Activated CD4-positive, alpha-beta T cell treated with anti-CD3 and anti-CD28 coated beads, Interleukin-2, amount 50 U/mL, for 48 hours (primary cell): ENCODE measurements around the gene SLC15A2.
"Not testable (repeated sequence)": the region's sequence is repeated elsewhere in the genome, so short reads cannot be mapped to it uniquely, and the experiment has no call there.

Source experiments
- DNase-seq, 2 experiments: peaks; one replicate each; pipeline ENCODE4 v3.0.0-alpha.2; 2020

Gene SLC15A2

GRCh38 chr3:121894301-121894990 lies at the start of gene SLC15A2:
TSS of gene SLC15A2 (plus strand) at chr3:121894401. CDS start at chr3:121894477, 76 bp downstream.
- DNase-seq: no peak

GRCh38 chr3:121844892-121845291 lies 49.3 kb upstream of the SLC15A2 start:
- no peak for DNase-seq

GRCh38 chr3:121852256-121852655 lies 41.9 kb upstream of the SLC15A2 start:
- DNase-seq: no peak

DNA sequence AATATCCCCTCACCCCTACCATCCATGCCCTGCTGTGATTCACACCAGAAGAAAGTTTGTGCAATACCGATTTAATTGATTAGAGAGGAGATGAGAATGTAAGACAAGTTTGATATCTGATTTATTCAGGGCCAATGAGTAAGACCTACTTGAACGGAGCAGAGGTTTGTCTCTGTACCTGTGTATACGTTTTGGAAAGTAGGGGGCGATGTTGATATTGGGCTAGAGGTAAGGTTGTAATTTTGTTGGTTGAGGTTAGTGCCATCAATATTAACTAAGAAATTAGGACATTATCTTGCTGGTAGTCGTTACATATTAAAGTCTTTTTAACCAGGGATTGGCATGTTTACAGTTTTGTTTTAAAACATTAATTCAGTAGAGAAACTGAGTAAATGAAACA lies 38.6 kb upstream of the SLC15A2 start:
- DNase-seq: no peak

GRCh38 chr3:121857778-121858177 lies 36.4 kb upstream of the SLC15A2 start:
- DNase-seq: not testable (repeated sequence)

- DNase-seq: not testable (repeated sequence)
Measured at GRCh38 chr3:121863247-121863646, 31.0 kb upstream of the SLC15A2 start.

- no peak for DNase-seq
Measured at GRCh38 chr3:121863801-121864200, 30.4 kb upstream of the SLC15A2 start.

DNA sequence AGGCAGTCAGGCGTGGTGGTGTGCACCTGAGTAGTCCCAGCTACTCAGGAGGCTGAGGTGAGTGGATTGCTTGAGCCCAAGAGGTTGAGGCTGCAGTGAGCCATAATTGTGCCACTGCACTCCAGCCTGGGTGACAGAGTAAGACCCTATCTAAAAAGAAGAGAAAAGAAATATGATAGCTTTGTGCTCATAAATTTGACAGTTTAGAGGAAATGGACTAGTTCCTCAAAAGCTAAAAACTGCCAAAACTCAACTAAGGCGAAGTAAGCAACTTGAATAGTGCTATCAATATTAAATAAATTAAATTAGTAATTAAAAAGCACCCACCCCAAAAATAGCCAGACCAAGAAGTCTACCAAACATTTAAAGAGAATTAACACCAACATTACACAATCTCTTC lies 24.5 kb upstream of the SLC15A2 start:
- no peak for DNase-seq

- DNase-seq: no peak
Measured at GRCh38 chr3:121870717-121871116, 23.5 kb upstream of the SLC15A2 start.

- DNase-seq: no peak
Measured at GRCh38 chr3:121871430-121871829, 22.8 kb upstream of the SLC15A2 start.

- DNase-seq: no peak
Measured at GRCh38 chr3:121878411-121878810, 15.8 kb upstream of the SLC15A2 start.

DNA sequence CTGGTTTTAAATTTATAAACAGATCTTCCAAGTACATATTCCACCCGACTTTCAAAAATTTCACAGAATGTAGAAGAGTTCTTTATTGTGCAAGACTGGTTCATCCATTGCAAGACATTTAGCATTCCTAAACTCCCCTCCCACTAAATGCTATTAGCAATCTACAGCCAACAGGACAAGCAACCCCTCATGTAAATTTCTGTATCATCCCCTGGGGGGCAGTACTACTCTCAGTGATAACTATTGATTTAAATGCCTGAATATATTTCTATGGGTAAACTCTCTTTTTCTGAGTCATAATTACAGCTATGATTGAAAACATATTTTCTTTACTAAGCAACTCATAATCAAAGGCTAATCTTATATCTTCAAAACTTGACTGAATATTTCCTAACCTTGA lies 10.7 kb upstream of the SLC15A2 start:
- DNase-seq: no peak

- DNase-seq: no peak
Measured at GRCh38 chr3:121885386-121885785, 8.8 kb upstream of the SLC15A2 start.

DNA sequence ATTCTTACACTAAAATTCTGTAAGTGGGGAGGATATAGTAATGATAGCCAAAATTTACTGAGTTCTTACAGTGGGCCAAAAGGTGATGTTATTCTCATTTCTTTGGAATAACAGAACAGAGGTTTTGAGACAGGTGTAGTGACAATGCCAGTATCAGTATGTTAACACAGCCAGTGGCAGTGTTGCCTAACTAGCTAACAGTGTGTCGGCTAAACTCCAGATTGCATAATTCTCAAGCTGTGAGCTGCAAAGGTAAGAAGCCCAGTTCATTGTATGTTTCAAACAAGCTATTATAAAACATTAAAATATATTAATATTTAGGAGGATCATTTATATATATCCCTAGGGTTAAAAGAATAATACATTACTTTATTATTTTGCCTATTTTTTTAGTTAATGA lies 920 bp downstream of the SLC15A2 start:
- DNase-seq: no peak

DNA sequence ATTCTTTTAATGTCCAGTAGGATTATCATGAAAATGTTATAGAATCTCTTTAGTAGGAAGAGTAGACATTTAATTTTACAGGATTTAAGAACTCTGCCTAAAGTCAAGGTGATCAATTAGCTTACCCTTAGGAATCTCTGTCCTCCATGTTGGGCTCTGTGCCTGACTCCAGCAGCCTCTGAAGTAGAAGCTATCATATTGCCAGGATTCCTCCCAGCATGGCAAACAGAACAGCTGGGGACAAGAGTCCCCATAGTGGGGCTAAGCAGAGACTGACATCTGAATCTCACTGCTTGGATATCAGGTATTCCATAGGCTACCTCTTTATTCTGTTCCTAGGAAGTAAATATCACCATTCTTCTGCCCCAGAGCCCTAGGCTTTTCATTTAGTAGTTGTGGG lies 1.5 kb downstream of the SLC15A2 start:
- DNase-seq: no peak

GRCh38 chr3:121896823-121897222 lies 2.6 kb downstream of the SLC15A2 start:
- no peak for DNase-seq

GRCh38 chr3:121897296-121897695 lies 3.1 kb downstream of the SLC15A2 start:
- no peak for DNase-seq

GRCh38 chr3:121913305-121913990 lies 19.2 kb downstream of the SLC15A2 start:
- DNase-seq: no peak

- DNase-seq: no peak
Measured at GRCh38 chr3:121914081-121914998, 20.1 kb downstream of the SLC15A2 start.

GRCh38 chr3:121916189-121916588 lies 22.0 kb downstream of the SLC15A2 start:
- DNase-seq: no peak

GRCh38 chr3:121918779-121919483 lies 24.7 kb downstream of the SLC15A2 start:
- no peak for DNase-seq

DNA sequence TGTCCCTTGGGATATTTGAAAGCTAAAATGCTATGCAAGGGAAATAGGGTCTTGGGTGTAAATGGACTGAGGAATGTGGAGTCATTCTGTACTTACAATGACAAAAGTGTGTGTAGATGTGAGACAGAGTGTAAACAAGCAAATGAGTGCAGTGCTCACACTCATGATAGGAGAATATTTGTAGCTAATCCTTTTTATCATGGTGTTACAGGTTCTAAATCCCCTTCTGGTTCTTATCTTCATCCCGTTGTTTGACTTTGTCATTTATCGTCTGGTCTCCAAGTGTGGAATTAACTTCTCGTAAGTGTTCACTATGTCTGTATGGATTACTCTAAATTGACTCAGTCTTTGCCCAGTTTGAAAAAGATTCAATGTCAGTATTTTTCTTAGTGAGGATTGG lies 30.5 kb downstream of the SLC15A2 start:
- DNase-seq: no peak

GRCh38 chr3:121926380-121926779 lies 32.2 kb downstream of the SLC15A2 start:
- no peak for DNase-seq
